Measurements from ENCODE around the gene ZNF609. TPM values are rescaled to one million over a fixed set of nuclear protein-coding genes. Genes with fewer than 3 reads are reported as not detected.

The ZNF609 gene, protein sequence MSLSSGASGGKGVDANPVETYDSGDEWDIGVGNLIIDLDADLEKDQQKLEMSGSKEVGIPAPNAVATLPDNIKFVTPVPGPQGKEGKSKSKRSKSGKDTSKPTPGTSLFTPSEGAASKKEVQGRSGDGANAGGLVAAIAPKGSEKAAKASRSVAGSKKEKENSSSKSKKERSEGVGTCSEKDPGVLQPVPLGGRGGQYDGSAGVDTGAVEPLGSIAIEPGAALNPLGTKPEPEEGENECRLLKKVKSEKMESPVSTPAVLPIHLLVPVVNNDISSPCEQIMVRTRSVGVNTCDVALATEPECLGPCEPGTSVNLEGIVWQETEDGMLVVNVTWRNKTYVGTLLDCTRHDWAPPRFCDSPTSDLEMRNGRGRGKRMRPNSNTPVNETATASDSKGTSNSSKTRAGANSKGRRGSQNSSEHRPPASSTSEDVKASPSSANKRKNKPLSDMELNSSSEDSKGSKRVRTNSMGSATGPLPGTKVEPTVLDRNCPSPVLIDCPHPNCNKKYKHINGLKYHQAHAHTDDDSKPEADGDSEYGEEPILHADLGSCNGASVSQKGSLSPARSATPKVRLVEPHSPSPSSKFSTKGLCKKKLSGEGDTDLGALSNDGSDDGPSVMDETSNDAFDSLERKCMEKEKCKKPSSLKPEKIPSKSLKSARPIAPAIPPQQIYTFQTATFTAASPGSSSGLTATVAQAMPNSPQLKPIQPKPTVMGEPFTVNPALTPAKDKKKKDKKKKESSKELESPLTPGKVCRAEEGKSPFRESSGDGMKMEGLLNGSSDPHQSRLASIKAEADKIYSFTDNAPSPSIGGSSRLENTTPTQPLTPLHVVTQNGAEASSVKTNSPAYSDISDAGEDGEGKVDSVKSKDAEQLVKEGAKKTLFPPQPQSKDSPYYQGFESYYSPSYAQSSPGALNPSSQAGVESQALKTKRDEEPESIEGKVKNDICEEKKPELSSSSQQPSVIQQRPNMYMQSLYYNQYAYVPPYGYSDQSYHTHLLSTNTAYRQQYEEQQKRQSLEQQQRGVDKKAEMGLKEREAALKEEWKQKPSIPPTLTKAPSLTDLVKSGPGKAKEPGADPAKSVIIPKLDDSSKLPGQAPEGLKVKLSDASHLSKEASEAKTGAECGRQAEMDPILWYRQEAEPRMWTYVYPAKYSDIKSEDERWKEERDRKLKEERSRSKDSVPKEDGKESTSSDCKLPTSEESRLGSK (N-terminal part only)
- 14.0 and 28.7 TPM in 2 replicates for total RNA-seq

DNA sequence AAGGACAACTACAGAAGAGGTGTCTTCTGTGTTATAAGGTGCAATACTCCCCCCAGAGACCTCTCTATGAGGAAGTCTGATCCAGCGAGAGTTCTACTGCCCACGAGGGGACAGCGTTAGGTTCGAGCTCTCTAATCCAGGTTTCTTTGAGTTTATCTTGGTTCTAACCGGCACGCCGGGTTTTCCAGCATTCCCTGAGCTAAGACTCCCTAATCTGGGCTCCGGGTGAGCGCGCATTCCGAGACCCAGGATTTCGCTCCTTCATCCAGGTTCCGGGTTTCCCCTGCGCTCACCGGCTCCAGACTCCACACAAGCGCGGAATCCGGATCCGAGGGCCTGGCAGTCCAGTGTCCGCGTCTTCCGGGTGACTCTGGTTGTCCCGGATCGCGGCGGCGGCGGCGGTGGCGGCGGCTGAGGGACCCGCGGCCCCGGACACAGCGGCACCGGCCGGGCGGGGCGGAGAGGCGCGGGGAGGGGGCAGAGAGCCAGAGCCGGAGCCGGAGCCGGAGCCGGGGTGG is at the start of gene ZNF609:
ZNF609 (plus strand) TSS at position 373 of the 518 bp plus-strand sequence. CDS start 38,842 bp downstream, outside the sequence.

Other genes with a start within 250 kb of the ZNF609 start
- gene CSNK1G1, start 104.4 kb upstream of the ZNF609 start, total RNA-seq = 39.3 and 63.9 TPM in 2 replicates
- gene PCLAF, start 79.1 kb upstream of the ZNF609 start, total RNA-seq = 1.4 TPM in 2 replicates
- gene TRIP4, start 72.7 kb upstream of the ZNF609 start, total RNA-seq = 12.3 and 18.5 TPM in 2 replicates